ENCODE data around the gene ITGB1BP1. TPM values are rescaled to one million over a fixed set of nuclear protein-coding genes. Genes with fewer than 3 reads are reported as not detected.

Gene ITGB1BP1
- total RNA-seq, 1 donor from 2014 or later = 17.3 TPM

- Mint-ChIP-seq H3K36me3 (peaks cover 33% of the 10 kb centered on the region), H3K4me1 (no peaks in the 10 kb centered on the region), H3K4me3 (no peak overlapping the region), H3K27me3 (ENCODE audit: insufficient read depth, low read depth) (no peaks in the 10 kb centered on the region), H3K27ac (no peak overlapping the region), H3K9me3 (no peaks in the 10 kb centered on the region)
- peaks cover 30% of the 10 kb centered on the region for H3K36me3 ChIP-seq
- H2AFZ ChIP-seq (replicated peaks) = no peak overlapping the region
- no peaks in the 10 kb centered on the region for H3K4me1 ChIP-seq
- no peak overlapping the region for H3K9ac ChIP-seq
- no peaks in the 10 kb centered on the region for H3K27me3 ChIP-seq
- no peak overlapping the region for H3K27ac ChIP-seq
- H3F3A ChIP-seq (ENCODE audit: low read depth) = no peaks in the 10 kb centered on the region
- H3K4me2 ChIP-seq = no peak overlapping the region
- TF ChIP-seq EZH2phosphoT487 (IDR thresholded peaks at IDR 0.05) (no peak), EZH2 (IDR thresholded peaks at IDR 0.05) (no peak)
- H3K4me3 ChIP-seq = no peak overlapping the region
- H3K79me2 ChIP-seq (ENCODE audit: low read depth) = no peaks in the 10 kb centered on the region
- no peak for DNase-seq (ENCODE audit: low spot score)
- H3K9me3 ChIP-seq (ENCODE audit: low read depth) = no peaks in the 10 kb centered on the region
- peaks cover 3% of the 10 kb centered on the region for H4K20me1 ChIP-seq (ENCODE audit: low read depth)
Observed at GRCh38 chr2:9439536-9439935, 16.2 kb upstream of the ITGB1BP1 start.

GRCh38 chr2:9434489-9434888 is 11.2 kb upstream of the ITGB1BP1 start:
- Histone ChIP-seq H3K4me3 (no peak overlapping the region), H3K36me3 (peaks cover 43% of the 10 kb centered on the region), H4K20me1 (ENCODE audit: low read depth) (no peaks in the 10 kb centered on the region), H3K9me3 (ENCODE audit: low read depth) (no peaks in the 10 kb centered on the region), H3K27ac (no peak overlapping the region), H3F3A (ENCODE audit: low read depth) (peaks cover 4% of the 10 kb centered on the region), H2AFZ (replicated peaks) (no peak overlapping the region), H3K9ac (no peak overlapping the region), H3K27me3 (no peaks in the 10 kb centered on the region), H3K79me2 (ENCODE audit: low read depth) (no peaks in the 10 kb centered on the region), H3K4me2 (no peak overlapping the region), H3K4me1 (no peaks in the 10 kb centered on the region)
- Mint-ChIP-seq H3K36me3 (peaks cover 31% of the 10 kb centered on the region), H3K4me3 (no peak overlapping the region), H3K27me3 (ENCODE audit: insufficient read depth, low read depth) (peaks cover 3% of the 10 kb centered on the region), H3K4me1 (no peaks in the 10 kb centered on the region), H3K27ac (no peak overlapping the region), H3K9me3 (no peaks in the 10 kb centered on the region)
- no peak for DNase-seq (ENCODE audit: low spot score)
- TF ChIP-seq EZH2 (IDR thresholded peaks at IDR 0.05) (no peak), CTCF (IDR thresholded peaks at IDR 0.05) (no peak), EZH2phosphoT487 (IDR thresholded peaks at IDR 0.05) (no peak)

GRCh38 chr2:9430316-9431293 is 7.3 kb upstream of the ITGB1BP1 start:
- H3K4me3 ChIP-seq = no peak overlapping the region
- Mint-ChIP-seq H3K4me3 (no peak overlapping the region), H3K27me3 (ENCODE audit: insufficient read depth, low read depth) (peaks cover 3% of the 10 kb centered on the region), H3K36me3 (peaks cover 23% of the 10 kb centered on the region), H3K9me3 (no peaks in the 10 kb centered on the region), H3K4me1 (no peaks in the 10 kb centered on the region), H3K27ac (no peak overlapping the region)
- H3K79me2 ChIP-seq (ENCODE audit: low read depth) = peaks cover 25% of the 10 kb centered on the region
- H2AFZ ChIP-seq (replicated peaks) = no peak overlapping the region
- H3K27me3 ChIP-seq = no peaks in the 10 kb centered on the region
- no peak overlapping the region for H3K9ac ChIP-seq
- TF ChIP-seq EZH2 (IDR thresholded peaks at IDR 0.05) (no peak), CTCF (IDR thresholded peaks at IDR 0.05) (no peak), EZH2phosphoT487 (IDR thresholded peaks at IDR 0.05) (no peak)
- no peaks in the 10 kb centered on the region for H3K9me3 ChIP-seq (ENCODE audit: low read depth)
- H3K36me3 ChIP-seq = peaks cover 27% of the 10 kb centered on the region
- no peaks in the 10 kb centered on the region for H3K4me1 ChIP-seq
- H3K27ac ChIP-seq = no peak overlapping the region
- peaks cover 4% of the 10 kb centered on the region for H3F3A ChIP-seq (ENCODE audit: low read depth)
- no peaks in the 10 kb centered on the region for H4K20me1 ChIP-seq (ENCODE audit: low read depth)
- DNase-seq (ENCODE audit: low spot score) = no peak
- no peak overlapping the region for H3K4me2 ChIP-seq

Data from neural progenitor cell (in vitro differentiated cells).